Measurements from ENCODE around the gene UGT1A10. TPM values are rescaled to one million over a fixed set of nuclear protein-coding genes. Genes with fewer than 3 reads are reported as not detected.
"Not testable (repeated sequence)": the region's sequence is repeated elsewhere in the genome, so short reads cannot be mapped to it uniquely, and the experiment has no call there.

UGT1A10 gene
- total RNA-seq, 1 donor = not detected

DNA sequence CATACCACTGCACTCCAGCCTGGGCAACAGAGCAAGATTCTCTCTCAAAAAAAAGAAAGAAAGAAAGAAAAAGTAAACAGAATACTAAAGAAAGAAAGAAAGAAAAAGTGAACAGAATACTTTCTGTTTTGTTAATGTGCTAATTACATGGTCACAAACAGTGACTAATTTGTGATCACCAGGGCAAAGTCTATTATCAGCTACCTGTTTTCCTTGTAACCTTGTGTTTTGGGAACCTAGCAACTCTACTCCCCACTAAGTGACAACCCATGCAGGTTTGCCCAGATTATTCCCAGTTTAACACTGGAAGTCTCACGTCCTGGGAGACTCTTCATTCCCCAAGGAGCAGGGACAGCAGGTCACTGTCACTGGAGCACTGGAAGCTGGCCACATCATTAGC, 18.8 kb downstream of the UGT1A10 start:
- no peak for DNase-seq (ENCODE audit: low read depth)
- H3K4me3 ChIP-seq (ENCODE audit: low read depth, low read length) = no peak overlapping the region
- TF ChIP-seq, protein P1, sequence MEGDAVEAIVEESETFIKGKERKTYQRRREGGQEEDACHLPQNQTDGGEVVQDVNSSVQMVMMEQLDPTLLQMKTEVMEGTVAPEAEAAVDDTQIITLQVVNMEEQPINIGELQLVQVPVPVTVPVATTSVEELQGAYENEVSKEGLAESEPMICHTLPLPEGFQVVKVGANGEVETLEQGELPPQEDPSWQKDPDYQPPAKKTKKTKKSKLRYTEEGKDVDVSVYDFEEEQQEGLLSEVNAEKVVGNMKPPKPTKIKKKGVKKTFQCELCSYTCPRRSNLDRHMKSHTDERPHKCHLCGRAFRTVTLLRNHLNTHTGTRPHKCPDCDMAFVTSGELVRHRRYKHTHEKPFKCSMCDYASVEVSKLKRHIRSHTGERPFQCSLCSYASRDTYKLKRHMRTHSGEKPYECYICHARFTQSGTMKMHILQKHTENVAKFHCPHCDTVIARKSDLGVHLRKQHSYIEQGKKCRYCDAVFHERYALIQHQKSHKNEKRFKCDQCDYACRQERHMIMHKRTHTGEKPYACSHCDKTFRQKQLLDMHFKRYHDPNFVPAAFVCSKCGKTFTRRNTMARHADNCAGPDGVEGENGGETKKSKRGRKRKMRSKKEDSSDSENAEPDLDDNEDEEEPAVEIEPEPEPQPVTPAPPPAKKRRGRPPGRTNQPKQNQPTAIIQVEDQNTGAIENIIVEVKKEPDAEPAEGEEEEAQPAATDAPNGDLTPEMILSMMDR (IDR thresholded peaks at IDR 0.05; ENCODE audit: insufficient read depth, low read depth, low read length) = no peak

GRCh38 chr2:233655943-233656342, 19.7 kb downstream of the UGT1A10 start:
- not testable (repeated sequence) for H3K4me3 ChIP-seq (ENCODE audit: low read depth, low read length); DNase-seq (ENCODE audit: low read depth)

DNA sequence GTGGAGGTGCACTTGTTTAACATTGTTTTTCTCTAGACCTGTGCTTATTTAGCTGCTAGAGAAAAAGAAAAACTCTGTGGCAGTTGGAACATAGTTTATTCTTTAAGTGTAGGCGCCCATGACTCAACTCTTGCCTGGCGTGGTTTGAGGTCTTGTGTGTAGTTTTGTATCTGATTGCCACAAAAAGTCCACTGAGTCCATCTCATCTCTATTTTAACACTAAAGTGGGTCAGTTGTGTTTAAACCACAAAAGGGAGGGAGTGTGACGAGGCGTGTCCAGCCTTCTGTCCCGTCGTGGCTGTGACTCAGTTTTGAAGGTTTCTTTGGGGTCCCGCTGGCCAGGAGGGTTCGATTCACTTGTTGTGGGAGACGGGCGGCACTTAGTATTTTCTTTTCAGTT, 20.2 kb downstream of the UGT1A10 start:
- TF ChIP-seq, protein P1 (IDR thresholded peaks at IDR 0.05; ENCODE audit: insufficient read depth, low read depth, low read length) = no peak
- DNase-seq (ENCODE audit: low read depth) = no peak
- no peak overlapping the region for H3K4me3 ChIP-seq (ENCODE audit: low read depth, low read length)

GRCh38 chr2:233658610-233659009, 22.4 kb downstream of the UGT1A10 start:
- no peak overlapping the region for H3K4me3 ChIP-seq (ENCODE audit: low read depth, low read length)
- DNase-seq (ENCODE audit: low read depth) = no peak
- TF ChIP-seq, protein P1 (IDR thresholded peaks at IDR 0.05; ENCODE audit: insufficient read depth, low read depth, low read length) = no peak

DNA sequence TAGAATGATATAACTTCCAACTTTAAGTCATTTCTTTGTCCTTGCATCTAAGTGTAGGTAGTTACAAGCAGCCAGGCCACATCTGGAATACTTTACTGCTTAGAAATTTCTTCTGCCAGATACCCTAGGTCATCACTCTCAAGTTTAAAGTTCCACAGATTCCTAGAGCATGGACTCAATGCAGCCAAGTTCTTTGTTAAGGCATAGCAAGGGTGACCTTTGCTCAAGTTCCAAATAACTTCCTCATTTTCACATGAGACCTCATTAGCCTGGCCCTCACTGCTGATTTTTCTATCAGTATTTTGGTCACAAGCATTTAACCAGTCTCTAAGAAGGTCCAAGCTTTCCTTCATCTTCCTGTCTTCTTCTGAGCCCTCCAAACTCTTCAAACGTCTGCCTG, 27.7 kb downstream of the UGT1A10 start:
- DNase-seq (ENCODE audit: low read depth) = no peak
- no peak overlapping the region for H3K4me3 ChIP-seq (ENCODE audit: low read depth, low read length)
- TF ChIP-seq, protein P1 (IDR thresholded peaks at IDR 0.05; ENCODE audit: insufficient read depth, low read depth, low read length) = no peak

- DNase-seq (ENCODE audit: low read depth) = no peak
- TF ChIP-seq, protein P1 (IDR thresholded peaks at IDR 0.05; ENCODE audit: insufficient read depth, low read depth, low read length) = no peak
- H3K4me3 ChIP-seq (ENCODE audit: low read depth, low read length) = no peak overlapping the region
These were observed 32.5 kb downstream of the UGT1A10 start for GRCh38 chr2:233668605-233669260.

DNA sequence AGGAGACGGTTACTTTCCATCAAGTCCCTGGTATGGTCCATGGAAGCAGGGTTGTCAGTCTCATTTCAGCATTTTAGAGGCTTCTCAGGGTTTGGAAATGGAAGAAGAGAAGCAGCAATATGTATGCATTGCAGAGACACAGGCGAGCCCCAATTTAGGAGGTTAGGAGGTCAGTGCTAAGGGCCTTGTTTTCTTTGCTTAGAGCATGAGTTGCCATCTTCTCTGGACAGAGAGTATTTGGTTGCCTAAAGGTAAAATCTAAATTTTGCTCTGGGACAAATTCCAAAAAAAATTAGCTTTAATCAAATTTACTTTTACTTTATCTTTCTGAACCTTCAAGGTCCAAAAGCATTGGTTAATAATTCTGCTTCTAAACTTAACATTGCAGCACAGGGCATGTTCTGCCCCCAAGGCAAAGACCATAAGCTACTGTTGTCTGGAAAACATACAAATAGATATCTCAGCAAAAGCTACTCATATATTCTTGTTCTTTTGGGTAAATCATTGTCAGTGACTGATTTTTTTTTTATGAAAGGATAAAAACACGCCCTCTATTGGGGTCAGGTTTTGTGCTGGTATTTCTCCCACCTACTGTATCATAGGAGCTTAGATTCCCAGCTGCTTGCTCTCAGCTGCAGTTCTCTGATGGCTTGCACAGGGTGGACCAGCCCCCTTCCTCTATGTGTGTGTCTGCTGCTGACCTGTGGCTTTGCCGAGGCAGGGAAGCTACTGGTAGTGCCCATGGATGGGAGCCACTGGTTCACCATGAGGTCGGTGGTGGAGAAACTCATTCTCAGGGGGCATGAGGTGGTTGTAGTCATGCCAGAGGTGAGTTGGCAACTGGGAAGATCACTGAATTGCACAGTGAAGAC, 35.3 kb downstream of the UGT1A10 start, which contains the start of gene UGT1A9:
Gene UGT1A9 (plus strand): TSS at position 609 of the 872 bp plus-strand sequence. CDS start 37 bp downstream, at position 646.
- H3K4me3 ChIP-seq (ENCODE audit: low read depth, low read length) = no peak within 1 kb of the TSS
- no peak for DNase-seq (ENCODE audit: low read depth)
- TF ChIP-seq, protein P1 (IDR thresholded peaks at IDR 0.05; ENCODE audit: insufficient read depth, low read depth, low read length) = no peak
